B cell (primary cell): ENCODE measurements around the gene RFPL1. TPM values are rescaled to one million over a fixed set of nuclear protein-coding genes. Genes with fewer than 3 reads are reported as not detected.

Experiments used
- ATAC-seq: fragments of 200-7000 bp; cut with Tn5 transposase; one replicate; pipeline ENCODE4 v1.10.0; 2021; ENCODE audit warnings: low read depth, mild to moderate bottlenecking, moderate number of reproducible peaks, moderate library complexity
- CTCF ChIA-PET: fragments of 350-600 bp; sonication (Branson Sonifier 250); formaldehyde crosslinking; loops from one replicate; lab custom pipeline; 2021; ENCODE audit warnings: antibody characterized with exemption, inconsistent platforms; lab: Charles Lee
- POLR2A ChIA-PET: fragments of 350-600 bp; sonication (Branson Sonifier 250); formaldehyde crosslinking; loops from one replicate; lab custom pipeline; 2021; ENCODE audit warnings: antibody characterized with exemption; lab: Charles Lee
- DNase-seq: peaks from one replicate; pipeline ENCODE4 v3.0.0; 2013
- H2AFZ ChIP-seq: 2 replicates; pipeline ENCODE4 v1.6.1; 2012; ENCODE audit warnings: mild to moderate bottlenecking, low read depth, low read length; ENCODE audit not compliant: insufficient read depth, poor library complexity, severe bottlenecking
- H3K27ac ChIP-seq, 2 donors: 1 replicate in 1 of 2; 2 replicates in 1 of 2; pipeline ENCODE4 v1.5.1; 2012 to 2013; ENCODE audit warnings: low read length in 2 of 2, mild to moderate bottlenecking in 2 of 2, moderate library complexity in 1 of 2
- H3K27me3 ChIP-seq, 4 experiments: fragments of 200-600 bp in 1 of 4; sonication (generic) in 1 of 4; replicated peaks in 1 of 4; 1 replicate in 2 of 4; 2 replicates in 2 of 4; pipeline versions ENCODE4 v1.6.1 to v1.7.0; 2013 to 2016; ENCODE audit warnings: low read length in 3 of 4, mild to moderate bottlenecking in 2 of 4, mixed read lengths in 1 of 4, moderate library complexity in 1 of 4; ENCODE audit not compliant: insufficient read depth in 4 of 4, control insufficient read depth in 3 of 4; ENCODE audit errors: control extremely low read depth in 1 of 4
- H3K36me3 ChIP-seq, 2 experiments: replicated peaks in 1 of 2; 1 replicate in 1 of 2; 2 replicates in 1 of 2; pipeline versions ENCODE4 v1.6.1 to v1.7.1; 2013; ENCODE audit warnings: low read length in 1 of 2; ENCODE audit not compliant: insufficient read depth in 2 of 2, control insufficient read depth in 1 of 2; ENCODE audit errors: control extremely low read depth in 1 of 2, extremely low read depth in 1 of 2
- H3K4me1 ChIP-seq, 2 donors: fragments of 200-600 bp in 1 of 2; sonication (generic) in 1 of 2; 1 replicate in 1 of 2; 2 replicates in 1 of 2; pipeline versions ENCODE4 v1.5.1 to v1.6.1; 2013 to 2017; ENCODE audit warnings: low read length in 2 of 2; ENCODE audit not compliant: control insufficient read depth in 2 of 2, insufficient read depth in 2 of 2
- H3K4me2 ChIP-seq: replicated peaks from 2 replicates; pipeline ENCODE3; 2012; ENCODE audit warnings: mild to moderate bottlenecking, low read depth, low read length; ENCODE audit not compliant: poor library complexity, severe bottlenecking
- H3K4me3 ChIP-seq, 5 experiments: fragments of 200-600 bp in 1 of 5; sonication (generic) in 1 of 5; 1 replicate in 3 of 5; 2 replicates in 2 of 5; pipeline versions ENCODE4 v1.5.1 to v1.7.0; 2011 to 2016; ENCODE audit warnings: low read length in 4 of 5, mild to moderate bottlenecking in 4 of 5, low read depth in 2 of 5, control low read depth in 1 of 5, moderate library complexity in 1 of 5; ENCODE audit not compliant: insufficient read depth in 1 of 5; ENCODE audit errors: control extremely low read depth in 1 of 5, extremely low read depth in 1 of 5
- H3K79me2 ChIP-seq: fragments of 200-600 bp; sonication (generic); one replicate; pipeline ENCODE4 v1.6.0; 2016; ENCODE audit warnings: low read length; ENCODE audit not compliant: control insufficient read depth, insufficient read depth
- H3K9ac ChIP-seq: fragments of 200-600 bp; sonication (generic); 2 replicates; pipeline ENCODE4 v1.6.1; 2017; ENCODE audit warnings: mild to moderate bottlenecking, low read length, moderate library complexity
- H3K9me3 ChIP-seq, 3 donors: one replicate each; pipeline versions ENCODE4 v1.6.1 to v1.7.1; 2013; ENCODE audit warnings: low read length in 2 of 3; ENCODE audit not compliant: control insufficient read depth in 2 of 3, insufficient read depth in 1 of 3; ENCODE audit errors: control extremely low read depth in 1 of 3
- H4K20me1 ChIP-seq: 2 replicates; pipeline ENCODE4 v1.6.0; 2012; ENCODE audit warnings: mild to moderate bottlenecking, low read length; ENCODE audit not compliant: insufficient read depth, control insufficient read depth, poor library complexity, severe bottlenecking
- H3K27ac Mint-ChIP-seq: one replicate; pipeline ENCODE4 v1.8.0; 2021; ENCODE audit warnings: mixed read lengths
- H3K27me3 Mint-ChIP-seq: one replicate; pipeline ENCODE4 v1.8.0; 2021; ENCODE audit warnings: mixed read lengths
- H3K4me1 Mint-ChIP-seq: one replicate; pipeline ENCODE4 v1.8.0; 2021; ENCODE audit warnings: mixed read lengths
- H3K4me3 Mint-ChIP-seq: one replicate; pipeline ENCODE4 v1.8.0; 2021; ENCODE audit warnings: mixed read lengths
- H3K9me3 Mint-ChIP-seq: one replicate; pipeline ENCODE4 v1.8.0; 2022; ENCODE audit warnings: mixed read lengths; ENCODE audit not compliant: insufficient read depth
- CTCF ChIP-seq: fragments of 200-600 bp; IDR thresholded peaks from one replicate; pipeline ENCODE4 v1.8.0; 2022; ENCODE audit warnings: antibody characterized with exemption, mild to moderate bottlenecking
- EZH2 ChIP-seq: IDR thresholded peaks from 2 replicates; pipeline ENCODE4 v1.6.1; 2012; ENCODE audit warnings: borderline replicate concordance, low read depth, mild to moderate bottlenecking, moderate library complexity, low read length; ENCODE audit not compliant: insufficient read depth, poor library complexity, severe bottlenecking
- whole genome bisulfite sequencing: methylation state at CpG from one replicate; pipeline ENCODE4 v1.1.5; 2013; ENCODE audit warnings: missing lambda C conversion rate; ENCODE audit not compliant: insufficient coverage; 5-methylcytosine and 5-hydroxymethylcytosine counted together
- intact Hi-C: fragments of 100-400 bp; cut with micrococcal nuclease; formaldehyde crosslinking; loops from one replicate; pipeline ENCODE4 v1.10.0; 2022
- polyA plus RNA-seq: library from polyadenylated mRNA; depleted of rRNA; stranded (reverse); fragments of >200 nt; gene quantifications from 2 replicates; pipeline ENCODE4 v1.2.3, GENCODE V29; 2012
- total RNA-seq, 2 donors: library from RNA; stranded (reverse); fragments of 120-200 nt in 1 of 2; gene quantifications; 1 replicate in 1 of 2; 2 replicates in 1 of 2; pipeline versions ENCODE4 v1.2.3 to v1.2.4, GENCODE V29; 2013 to 2022

Gene RFPL1
- total and polyA plus RNA-seq, 2 donors (not counting 1 experiment from before 2014, with no cell fraction given), result not detected

GRCh38 chr22:29463629-29464028, 25.2 kb downstream of the RFPL1 start:
- Mint-ChIP-seq H3K9me3 (no peaks in the 10 kb centered on the region), H3K27ac (no peak overlapping the region), H3K4me1 (no peaks in the 10 kb centered on the region), H3K4me3 (no peak overlapping the region), H3K27me3 (peaks cover 3% of the 10 kb centered on the region)
- H3K4me2 ChIP-seq, result no peak overlapping the region
- no peak overlapping the region for H3K4me3 ChIP-seq
- H3K79me2 ChIP-seq, result no peaks in the 10 kb centered on the region
- ATAC-seq (no peak), DNase-seq (no peak)
- H3K27ac ChIP-seq, result no peak overlapping the region
- H3K9me3 ChIP-seq, result no peaks in the 10 kb centered on the region
- H4K20me1 ChIP-seq, result no peaks in the 10 kb centered on the region
- POLR2A ChIA-PET, result no interaction called here
- H3K9ac ChIP-seq, result no peak overlapping the region
- no peaks in the 10 kb centered on the region for H3K4me1 ChIP-seq
- H3K36me3 ChIP-seq, result no peaks in the 10 kb centered on the region
- peaks cover 0 to 3% (median 0%) of the 10 kb centered on the region in 4 experiments for H3K27me3 ChIP-seq
- CTCF ChIA-PET, result no interaction called here
- WGBS, result 95% methylated on average over 5 of the region's 7 CpGs
- TF ChIP-seq EZH2, result no peak
- TF ChIP-seq CTCF, result no peak
- H2AFZ ChIP-seq, result no peak overlapping the region
- intact Hi-C loops, result no loop called here

DNA sequence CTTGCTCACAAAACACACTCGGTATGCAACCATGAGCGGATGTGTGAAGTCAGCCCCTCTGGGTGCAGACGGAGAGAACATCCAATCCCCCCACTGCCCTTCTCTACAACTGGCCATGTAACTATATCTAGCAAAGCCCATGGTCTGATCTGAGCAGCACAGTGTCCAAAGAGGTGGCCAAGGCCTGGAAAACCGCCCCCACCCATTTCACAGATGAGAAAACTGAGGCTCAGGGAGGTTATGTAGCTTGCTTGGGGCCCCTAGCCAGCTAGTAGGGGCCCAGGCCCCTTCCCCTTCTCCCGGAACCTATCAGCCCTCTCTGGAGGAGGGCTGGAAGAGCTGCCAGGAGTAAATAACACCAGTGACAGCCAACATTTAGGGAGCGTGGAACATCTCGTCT, 26.2 kb downstream of the RFPL1 start:
- TF ChIP-seq CTCF, result no peak
- TF ChIP-seq EZH2, result no peak
- H3K27me3 ChIP-seq, result peaks cover 0 to 10% (median under 1%) of the 10 kb centered on the region in 4 experiments
- POLR2A ChIA-PET, result no interaction called here

More for the DNA sequence above, 26.2 kb downstream of the RFPL1 start:
- peaks cover 7% of the 10 kb centered on the region for H3K27me3 Mint-ChIP-seq
- H3K27ac Mint-ChIP-seq, result no peak overlapping the region
- H3K9me3 Mint-ChIP-seq, result no peaks in the 10 kb centered on the region
- H3K4me3 ChIP-seq, result no peak overlapping the region
- no peak overlapping the region for H3K9ac ChIP-seq
- H3K27ac ChIP-seq, result no peak overlapping the region
- DNase-seq, result no peak
- no peak overlapping the region for H3K4me3 Mint-ChIP-seq
- H3K4me1 ChIP-seq, result peaks cover 0 to under 1% of the 10 kb centered on the region in 2 donors
- no peaks in the 10 kb centered on the region for H4K20me1 ChIP-seq
- H3K36me3 ChIP-seq, result no peaks in the 10 kb centered on the region
- H3K79me2 ChIP-seq, result no peaks in the 10 kb centered on the region
- no peaks in the 10 kb centered on the region for H3K9me3 ChIP-seq
- CTCF ChIA-PET, result no interaction called here
- no peaks in the 10 kb centered on the region for H3K4me1 Mint-ChIP-seq
- 92% methylated on average over 6 of the region's 7 CpGs for WGBS
- intact Hi-C loops, result no loop called here
- H3K4me2 ChIP-seq, result no peak overlapping the region
- no peak overlapping the region for H2AFZ ChIP-seq
- ATAC-seq, result no peak
